NAMALWA (cell line): ENCODE measurements around the gene ARL4C.

Experiments
- DNase-seq: peaks from one replicate; pipeline ENCODE4 v3.0.0-alpha.2; 2015; ENCODE audit warnings: low spot score

ARL4C gene

GRCh38 chr2:234496835-234497593 is at the start of gene ARL4C:
Gene ARL4C, minus strand, starts transcription at chr2:234497081. Its CDS starts 495 bp downstream, at chr2:234496586.
- peak; percentile 44 for DNase-seq

GRCh38 chr2:234544659-234545611 is 48.1 kb upstream of the ARL4C start:
- DNase-seq: peak; percentile 61

DNA sequence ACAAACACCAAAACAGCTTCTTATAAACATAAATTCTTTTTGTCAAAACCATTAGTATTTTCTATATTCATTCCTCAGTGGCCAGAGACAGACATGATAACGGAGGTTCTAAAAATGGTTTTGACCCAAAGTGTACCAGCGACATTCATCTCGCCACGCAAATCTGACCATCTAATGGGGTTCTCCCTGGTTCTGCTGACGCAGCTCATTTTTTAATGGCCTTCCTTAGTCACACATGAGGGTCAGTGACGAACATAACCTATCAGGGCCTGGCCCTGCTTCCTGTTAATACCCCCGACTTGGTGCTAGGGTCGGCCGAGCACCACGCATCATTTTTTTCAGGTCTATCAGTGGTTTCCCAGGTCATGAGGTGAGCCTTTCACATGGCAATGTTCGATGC is 45.9 kb upstream of the ARL4C start:
- no peak for DNase-seq

- DNase-seq: no peak
Measured at GRCh38 chr2:234537929-234538328, 41.0 kb upstream of the ARL4C start.

DNA sequence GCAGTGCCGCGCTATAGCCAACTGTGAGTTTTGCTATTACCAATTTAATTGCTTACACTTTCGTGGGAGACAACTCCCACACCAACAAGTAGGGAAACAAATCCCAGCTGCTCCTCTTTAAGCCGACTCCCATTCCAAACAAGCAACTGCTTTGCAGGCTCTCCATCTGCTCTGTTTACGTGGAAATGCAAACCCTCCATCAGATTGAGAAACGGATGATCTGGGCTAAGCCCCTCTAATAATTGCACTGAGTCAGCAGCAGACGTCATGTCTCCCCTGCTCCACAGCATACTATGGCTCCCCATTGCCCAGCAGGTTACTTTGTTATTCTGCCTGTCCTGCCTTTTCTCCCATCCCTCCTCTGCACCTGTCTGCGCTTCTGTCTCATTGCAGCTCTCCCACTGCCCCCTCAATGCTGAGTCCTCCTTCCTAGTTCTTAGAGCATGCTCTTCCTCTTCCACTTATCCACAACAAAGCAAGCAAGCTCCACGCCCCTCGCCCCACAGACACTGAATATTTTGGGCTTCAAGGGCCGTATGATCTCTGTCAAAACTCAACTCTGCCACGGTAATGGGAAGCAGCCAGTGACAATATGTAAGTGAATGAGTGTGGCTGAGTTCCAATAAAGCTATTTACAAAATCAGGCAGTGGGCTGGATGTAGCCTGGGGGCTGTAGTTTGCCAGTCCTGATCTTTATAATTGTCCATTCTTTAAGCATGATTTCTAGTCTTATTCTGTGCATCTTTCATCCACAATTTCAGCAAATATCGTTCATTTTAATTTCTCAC is 39.5 kb upstream of the ARL4C start:
- DNase-seq: no peak

- no peak for DNase-seq
Measured at GRCh38 chr2:234535464-234535863, 38.6 kb upstream of the ARL4C start.

- DNase-seq: no peak
Measured at GRCh38 chr2:234534515-234534914, 37.6 kb upstream of the ARL4C start.

- no peak for DNase-seq
Measured at GRCh38 chr2:234533626-234534025, 36.7 kb upstream of the ARL4C start.

DNA sequence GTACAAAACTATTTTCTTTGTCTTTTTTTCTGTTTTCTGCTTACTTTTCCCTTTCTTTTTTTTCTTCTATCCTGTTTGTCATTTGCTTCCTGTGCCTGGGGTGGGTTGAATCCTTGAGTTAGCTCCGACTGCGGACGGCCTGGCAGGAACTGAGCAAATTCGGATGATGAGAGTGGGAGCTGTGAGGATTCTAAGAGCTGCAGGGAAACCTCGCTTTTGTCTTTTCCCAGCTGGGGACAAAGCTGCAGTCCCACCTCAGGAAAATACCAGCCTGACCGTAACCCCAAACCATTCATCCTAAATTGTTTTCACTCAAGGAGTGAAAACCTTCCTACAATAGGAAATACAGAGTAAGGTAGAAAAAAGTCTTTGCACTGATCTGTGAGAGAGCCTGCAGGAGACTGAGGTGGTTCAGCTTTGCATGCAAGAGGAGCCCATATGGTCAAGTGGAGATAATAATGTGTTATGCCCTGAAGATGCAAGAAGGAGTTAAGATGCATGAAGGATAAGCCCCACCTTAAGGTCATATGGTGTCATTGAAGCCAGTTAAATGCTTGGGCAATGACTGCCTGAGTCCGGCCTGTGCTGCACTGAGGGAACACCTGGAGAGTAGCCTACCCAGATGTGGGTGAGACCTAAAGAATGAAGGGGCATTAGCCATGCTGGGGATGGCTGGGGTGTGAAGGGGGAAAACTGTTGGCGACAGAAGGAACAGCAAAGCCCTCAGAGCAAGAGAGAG is 31.7 kb upstream of the ARL4C start:
- DNase-seq: no peak

DNA sequence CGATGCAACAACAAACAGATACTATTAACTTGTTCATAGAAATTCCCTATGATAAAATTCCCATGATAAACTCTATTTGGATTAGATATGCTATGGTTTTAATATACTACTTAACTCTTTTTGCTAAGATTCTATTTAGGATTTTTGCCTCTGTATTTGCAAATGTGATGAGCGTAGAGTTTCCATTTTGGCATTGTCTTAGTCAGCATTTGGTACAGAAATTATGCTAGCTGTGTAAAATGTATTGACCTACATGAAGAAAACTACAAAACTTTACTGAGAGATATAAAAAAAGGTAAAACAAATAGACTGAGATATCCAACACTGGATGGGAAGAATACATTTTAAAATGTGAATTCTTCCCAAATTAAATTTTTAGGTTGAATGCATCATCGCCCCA is 29.8 kb upstream of the ARL4C start:
- DNase-seq: no peak

DNA sequence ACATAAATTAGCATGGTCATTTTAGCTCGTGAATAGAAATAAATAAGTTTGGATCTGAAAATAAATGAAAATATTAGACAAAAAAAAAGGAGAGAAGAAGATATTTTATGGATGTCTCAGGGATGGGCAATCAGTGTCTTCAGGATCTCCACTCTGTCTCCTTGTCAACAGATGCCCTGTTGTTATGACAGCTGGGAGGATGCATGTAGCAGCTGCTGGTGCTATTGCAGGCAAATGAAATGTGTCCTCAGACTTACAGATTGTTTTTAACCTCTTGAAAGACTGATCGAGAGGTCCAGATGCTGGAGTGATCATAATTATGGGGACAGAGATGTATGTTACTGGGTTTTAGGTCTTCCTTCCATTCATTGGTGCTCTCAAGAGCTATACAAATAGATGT is 24.7 kb upstream of the ARL4C start:
- no peak for DNase-seq

- no peak for DNase-seq
Measured at GRCh38 chr2:234518986-234519642, 22.2 kb upstream of the ARL4C start.

DNA sequence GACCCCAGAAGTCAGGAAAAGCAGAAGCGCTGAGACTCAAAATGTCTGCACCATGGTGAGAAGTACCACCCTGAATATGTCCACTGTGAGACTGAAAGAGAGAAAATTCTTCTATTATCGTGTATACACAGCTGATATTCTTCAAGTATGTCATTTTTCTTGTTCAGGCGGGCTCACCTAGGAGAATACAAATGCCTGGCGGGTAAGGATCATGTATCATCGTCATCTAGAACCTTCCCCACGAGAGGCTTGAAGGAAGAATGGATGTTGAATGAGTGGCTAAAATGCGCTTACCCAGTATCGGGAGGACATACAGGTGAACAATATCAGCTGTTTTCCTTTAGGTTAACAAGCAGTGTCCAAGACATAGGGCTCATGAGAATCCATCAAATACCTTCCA is 21.1 kb upstream of the ARL4C start:
- no peak for DNase-seq

- DNase-seq: no peak
Measured at GRCh38 chr2:234514873-234515638, 18.2 kb upstream of the ARL4C start.

DNA sequence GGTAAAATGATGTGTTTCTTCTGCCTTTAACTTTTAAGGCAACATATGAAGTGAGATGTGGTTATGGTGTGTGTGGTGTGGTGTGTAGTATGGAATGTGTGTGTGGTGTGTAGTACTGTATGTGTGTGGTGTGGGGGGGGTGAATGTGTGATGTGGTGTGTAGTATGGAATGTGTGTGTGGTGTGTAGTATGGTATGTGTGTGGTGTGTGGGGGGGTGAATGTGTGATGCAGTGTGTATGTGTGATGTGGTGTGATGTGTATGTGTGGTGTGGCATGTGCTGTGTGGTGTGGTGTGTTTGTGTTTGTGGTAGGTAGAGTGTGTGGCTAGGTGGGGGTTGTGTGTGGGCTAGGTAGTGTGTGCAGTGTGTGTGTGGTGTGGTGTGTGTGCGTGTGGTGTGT is 17.2 kb upstream of the ARL4C start:
- DNase-seq: no peak

GRCh38 chr2:234512884-234513669 is 16.2 kb upstream of the ARL4C start:
- no peak for DNase-seq

DNA sequence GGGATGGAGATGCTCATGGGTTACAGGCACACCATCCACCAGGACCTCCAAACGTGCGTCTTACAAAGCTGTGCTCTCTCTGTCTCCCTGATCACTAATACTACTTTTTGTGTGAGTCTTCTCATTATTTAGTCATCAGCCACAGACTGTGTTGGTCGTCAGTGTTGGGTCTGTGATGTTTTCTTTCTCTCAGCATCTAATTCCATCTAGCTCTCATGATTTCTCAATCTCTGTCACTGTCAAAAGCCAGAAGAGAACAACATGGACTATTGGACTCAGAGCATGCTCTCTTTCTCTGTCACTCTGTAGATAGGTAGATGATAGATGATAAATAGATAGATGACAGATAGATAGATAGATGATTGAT is 6.0 kb upstream of the ARL4C start:
- DNase-seq: no peak

DNA sequence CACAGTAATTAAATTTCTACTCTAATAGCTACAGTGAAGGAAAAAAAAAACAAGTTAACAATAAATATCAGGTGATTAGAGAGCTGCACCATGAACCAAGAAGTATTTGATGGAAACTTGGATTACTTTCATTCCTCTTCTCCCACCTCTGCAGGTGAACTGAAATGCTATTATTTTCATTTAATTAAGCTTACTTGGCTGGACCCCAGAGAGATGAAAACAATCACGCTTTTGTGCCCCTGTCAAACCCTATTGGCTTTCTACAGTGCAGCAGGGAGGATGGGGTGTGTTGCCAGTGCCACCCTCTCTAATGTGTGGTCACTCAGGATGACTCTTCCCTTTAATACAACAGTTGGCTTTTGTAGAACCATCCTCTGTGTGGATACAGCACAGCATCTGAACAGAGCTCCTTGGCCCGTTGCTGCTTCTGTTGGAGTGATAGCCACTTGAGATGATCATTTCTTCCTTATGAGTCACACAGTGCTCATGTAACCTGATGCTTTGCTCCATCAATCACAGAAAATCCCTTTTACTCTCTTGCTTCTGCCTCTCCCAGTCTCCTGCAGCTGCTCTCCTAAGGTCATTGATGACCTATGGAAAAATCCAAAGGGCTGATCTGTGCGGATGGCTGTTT is 5.5 kb upstream of the ARL4C start:
- no peak for DNase-seq

DNA sequence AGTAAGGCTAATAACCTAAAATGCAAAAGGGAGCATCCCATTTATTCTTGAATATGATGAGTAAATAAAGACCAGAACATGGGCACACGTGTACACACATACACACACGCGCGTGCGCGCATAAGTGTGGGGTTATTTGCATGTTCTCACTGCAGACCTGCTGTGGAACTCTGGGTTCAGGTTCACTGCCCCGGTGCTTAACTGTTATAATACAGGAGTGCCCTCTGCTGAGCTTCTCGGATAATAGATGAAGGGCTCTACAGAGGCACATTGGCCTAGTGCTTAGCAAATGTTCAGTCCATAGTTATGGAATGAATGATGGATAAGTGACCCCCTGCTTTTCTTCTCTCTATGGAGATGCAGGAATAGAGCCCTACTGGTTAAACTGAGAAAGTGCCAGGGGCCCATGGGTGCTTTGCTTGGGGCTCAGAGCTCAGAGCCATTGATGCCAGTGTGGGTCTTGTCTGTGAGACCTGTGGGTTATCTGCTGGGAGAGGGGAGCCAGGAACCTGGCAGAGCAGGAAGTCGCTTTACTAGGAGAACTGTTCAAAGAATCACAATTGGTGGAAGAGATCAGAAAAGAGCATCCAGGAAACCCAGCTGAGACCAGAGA is 3.6 kb upstream of the ARL4C start:
- DNase-seq: peak; percentile 86
